Measurements from ENCODE around the gene WAC. TPM values are rescaled to one million over a fixed set of nuclear protein-coding genes. Genes with fewer than 3 reads are reported as not detected.

Gene WAC
- total and polyA plus RNA-seq, 9 of the 15 experiments (the other 6 are each of a cell fraction or from before 2014, with no cell fraction given) = 24.8 to 123 (median 78.2) TPM

GRCh38 chr10:28532337-28533185 is at the start of gene WAC (continued):
- TF ChIP-seq DLX4 (CRISPR knock-in tag; IDR thresholded peaks at IDR 0.05) (no peak), PCBP1 (IDR thresholded peaks at IDR 0.05; ENCODE audit: low read depth, low read length, poor library complexity, severe bottlenecking) (peak; percentile 88), PHF20 (IDR thresholded peaks at IDR 0.05; ENCODE audit: partially characterized antibody) (peak; percentile 88), FOXP4 (CRISPR knock-in tag; IDR thresholded peaks at IDR 0.05; ENCODE audit: borderline replicate concordance) (peak; percentile 65; the same call in 1 of the 2 replicates), ERF (CRISPR knock-in tag; IDR thresholded peaks at IDR 0.05) (peak; percentile 44; the same call in 1 of the 2 replicates), TEAD2 (tag; IDR thresholded peaks at IDR 0.05) (no peak), KLF1 (tag; IDR thresholded peaks at IDR 0.05) (peak; percentile 83), MXI1 (IDR thresholded peaks at IDR 0.05; ENCODE audit: low read depth, low read length) (no peak), ZNF174 (CRISPR knock-in tag; IDR thresholded peaks at IDR 0.05) (no peak), TAF9B (IDR thresholded peaks at IDR 0.05; ENCODE audit: partially characterized antibody) (peak; percentile 92), ZBTB26 (CRISPR knock-in tag; IDR thresholded peaks at IDR 0.05) (no peak), RBBP5 (IDR thresholded peaks at IDR 0.05; ENCODE audit: borderline replicate concordance, insufficient read depth, low read length, poor library complexity, severe bottlenecking) (peak; percentile 79), ATF2 (CRISPR knock-in tag; IDR thresholded peaks at IDR 0.05) (no peak), TAF1 (IDR thresholded peaks at IDR 0.05; ENCODE audit: control insufficient read depth, extremely low read depth, insufficient read depth, low read length, severe bottlenecking) (peak; percentile 87)

Measured in K562 (cell line).